IPS-NIHi11 (cell line): Measurements from ENCODE around the gene LZTS2.

Source experiments
- DNase-seq: peaks from one replicate; pipeline ENCODE4 v3.0.0; 2012; ENCODE audit warnings: mixed read lengths, low spot score

The LZTS2 gene

GRCh38 chr10:101054876-101055275, 55.3 kb downstream of the LZTS2 start:
- DNase-seq = no peak

GRCh38 chr10:101055411-101055810, 55.8 kb downstream of the LZTS2 start:
- no peak for DNase-seq

GRCh38 chr10:101056365-101057151, 57.0 kb downstream of the LZTS2 start:
- DNase-seq = no peak
